Fibroblast of lung (primary cell): Measurements from ENCODE around the gene NINL.

Source experiments
- EZH2 ChIP-seq: IDR thresholded peaks from 2 replicates; pipeline ENCODE4 v1.5.1; 2012; ENCODE audit warnings: low read length, control low read depth, mild to moderate bottlenecking; ENCODE audit errors: missing control alignments
- TF ChIP-seq, protein P1 (sequence below), 2 donors: IDR thresholded peaks in 1 of 2; conservative IDR thresholded peaks in 1 of 2; 1 replicate in 1 of 2; 2 replicates in 1 of 2; pipeline ENCODE4 v1.5.1; 2011 to 2012; ENCODE audit warnings: low read length in 2 of 2, control low read depth in 1 of 2, inconsistent platforms in 1 of 2, low read depth in 1 of 2, mild to moderate bottlenecking in 1 of 2

DNA sequence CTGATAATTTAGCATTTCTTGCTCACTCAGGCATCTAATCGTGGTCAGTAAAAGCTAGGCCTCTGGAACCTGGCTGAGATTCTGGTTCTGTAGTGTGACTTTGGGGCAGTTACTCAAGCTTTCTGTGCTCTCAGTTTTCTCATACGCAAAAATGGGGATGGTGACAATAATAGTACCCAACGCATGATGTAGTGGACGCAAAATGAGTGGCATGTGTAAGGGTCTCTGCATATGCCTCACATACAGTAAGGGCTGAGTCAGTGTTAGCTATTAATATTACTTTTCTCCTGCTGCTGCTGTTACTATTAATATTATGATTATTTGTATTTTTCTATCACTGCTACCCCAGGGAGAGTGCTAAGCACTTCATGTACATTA is 177.2 kb downstream of the NINL start:
- TF ChIP-seq, protein P1, sequence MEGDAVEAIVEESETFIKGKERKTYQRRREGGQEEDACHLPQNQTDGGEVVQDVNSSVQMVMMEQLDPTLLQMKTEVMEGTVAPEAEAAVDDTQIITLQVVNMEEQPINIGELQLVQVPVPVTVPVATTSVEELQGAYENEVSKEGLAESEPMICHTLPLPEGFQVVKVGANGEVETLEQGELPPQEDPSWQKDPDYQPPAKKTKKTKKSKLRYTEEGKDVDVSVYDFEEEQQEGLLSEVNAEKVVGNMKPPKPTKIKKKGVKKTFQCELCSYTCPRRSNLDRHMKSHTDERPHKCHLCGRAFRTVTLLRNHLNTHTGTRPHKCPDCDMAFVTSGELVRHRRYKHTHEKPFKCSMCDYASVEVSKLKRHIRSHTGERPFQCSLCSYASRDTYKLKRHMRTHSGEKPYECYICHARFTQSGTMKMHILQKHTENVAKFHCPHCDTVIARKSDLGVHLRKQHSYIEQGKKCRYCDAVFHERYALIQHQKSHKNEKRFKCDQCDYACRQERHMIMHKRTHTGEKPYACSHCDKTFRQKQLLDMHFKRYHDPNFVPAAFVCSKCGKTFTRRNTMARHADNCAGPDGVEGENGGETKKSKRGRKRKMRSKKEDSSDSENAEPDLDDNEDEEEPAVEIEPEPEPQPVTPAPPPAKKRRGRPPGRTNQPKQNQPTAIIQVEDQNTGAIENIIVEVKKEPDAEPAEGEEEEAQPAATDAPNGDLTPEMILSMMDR (conservative IDR thresholded peaks at IDR 0.05 in 1 of 2, IDR thresholded peaks at IDR 0.05 in 1 of 2; ENCODE audit: low read depth in 1 of 2, low read length in 2 of 2): no peak
- no peak for TF ChIP-seq EZH2
